HG02571 (cell line): ENCODE measurements around the gene PTGFRN.
"Not testable (repeated sequence)": the region's sequence is repeated elsewhere in the genome, so short reads cannot be mapped to it uniquely, and the experiment has no call there.

Experiments used
- ATAC-seq: cut with Tn5 transposase; IDR thresholded peaks from one replicate; pipeline ENCODE4 v1.9.1; 2021; ENCODE audit warnings: mild to moderate bottlenecking, moderate library complexity; ENCODE audit not compliant: unreplicated experiment

The PTGFRN gene

GRCh38 chr1:116962987-116963639 lies 53.4 kb downstream of the PTGFRN start:
- ATAC-seq = no peak

- no peak for ATAC-seq
These were observed 57.1 kb downstream of the PTGFRN start for GRCh38 chr1:116966791-116967190.

GRCh38 chr1:116968724-116969123 lies 59.0 kb downstream of the PTGFRN start:
- ATAC-seq = no peak

- ATAC-seq = no peak
These were observed 61.6 kb downstream of the PTGFRN start for GRCh38 chr1:116971258-116971860.

GRCh38 chr1:116971965-116972673 lies 62.4 kb downstream of the PTGFRN start:
- no peak for ATAC-seq

- no peak for ATAC-seq
These were observed 62.9 kb downstream of the PTGFRN start for GRCh38 chr1:116972674-116973030.

GRCh38 chr1:116980309-116980708 lies 70.6 kb downstream of the PTGFRN start:
- not testable (repeated sequence) for ATAC-seq

GRCh38 chr1:116981521-116982037 lies 71.9 kb downstream of the PTGFRN start:
- no peak for ATAC-seq

- no peak for ATAC-seq
These were observed 72.7 kb downstream of the PTGFRN start for GRCh38 chr1:116982319-116983004.

GRCh38 chr1:116983112-116983511 lies 73.4 kb downstream of the PTGFRN start:
- ATAC-seq = no peak

- no peak for ATAC-seq
These were observed 74.0 kb downstream of the PTGFRN start for GRCh38 chr1:116983678-116984077.

GRCh38 chr1:116984406-116985160 lies 74.9 kb downstream of the PTGFRN start:
- ATAC-seq = no peak

GRCh38 chr1:116986421-116987255 lies 76.9 kb downstream of the PTGFRN start:
- no peak for ATAC-seq

GRCh38 chr1:116987256-116987555 lies 77.5 kb downstream of the PTGFRN start:
- ATAC-seq = no peak

GRCh38 chr1:116988248-116988647 lies 78.5 kb downstream of the PTGFRN start:
- ATAC-seq = no peak

GRCh38 chr1:116988908-116989307 lies 79.2 kb downstream of the PTGFRN start:
- no peak for ATAC-seq

GRCh38 chr1:116989835-116990234 lies 80.1 kb downstream of the PTGFRN start:
- no peak for ATAC-seq

- no peak for ATAC-seq
These were observed 81.0 kb downstream of the PTGFRN start for GRCh38 chr1:116990612-116991151.

GRCh38 chr1:116991171-116991845 lies 81.6 kb downstream of the PTGFRN start:
- ATAC-seq = no peak
